Panc1 (cell line): ENCODE results near the gene CFAP299.

Experiments
- CTCF ChIP-seq: fragments of 450-650 bp; IDR thresholded peaks from 2 replicates; pipeline ENCODE4 v1.5.1; 2017; ENCODE audit warnings: mild to moderate bottlenecking
- POLR2AphosphoS5 ChIP-seq: IDR thresholded peaks from 2 replicates; pipeline ENCODE4 v1.6.1; 2012; ENCODE audit warnings: mild to moderate bottlenecking, low read depth, low read length, moderate library complexity
- SIN3A ChIP-seq: IDR thresholded peaks from 2 replicates; pipeline ENCODE4 v1.6.1; 2012; ENCODE audit warnings: low read depth, mild to moderate bottlenecking, low read length, moderate library complexity, borderline replicate concordance; ENCODE audit not compliant: insufficient read depth
- TCF7L2 ChIP-seq: IDR thresholded peaks from 2 replicates; pipeline ENCODE4 v1.6.1; 2011; ENCODE audit warnings: mild to moderate bottlenecking, low read depth, low read length, inconsistent platforms
- TF ChIP-seq, protein P1 (sequence below), 2 experiments: IDR thresholded peaks; 2 replicates each; pipeline ENCODE4 v1.6.1; 2011 to 2012; ENCODE audit warnings: low read depth in 2 of 2, control low read depth in 1 of 2, low read length in 1 of 2, mild to moderate bottlenecking in 1 of 2, moderate library complexity in 1 of 2; ENCODE audit not compliant: insufficient read depth in 1 of 2

- TF ChIP-seq CTCF (no peak), POLR2AphosphoS5 (no peak), SIN3A (no peak), TCF7L2 (no peak)
- TF ChIP-seq, protein P1, sequence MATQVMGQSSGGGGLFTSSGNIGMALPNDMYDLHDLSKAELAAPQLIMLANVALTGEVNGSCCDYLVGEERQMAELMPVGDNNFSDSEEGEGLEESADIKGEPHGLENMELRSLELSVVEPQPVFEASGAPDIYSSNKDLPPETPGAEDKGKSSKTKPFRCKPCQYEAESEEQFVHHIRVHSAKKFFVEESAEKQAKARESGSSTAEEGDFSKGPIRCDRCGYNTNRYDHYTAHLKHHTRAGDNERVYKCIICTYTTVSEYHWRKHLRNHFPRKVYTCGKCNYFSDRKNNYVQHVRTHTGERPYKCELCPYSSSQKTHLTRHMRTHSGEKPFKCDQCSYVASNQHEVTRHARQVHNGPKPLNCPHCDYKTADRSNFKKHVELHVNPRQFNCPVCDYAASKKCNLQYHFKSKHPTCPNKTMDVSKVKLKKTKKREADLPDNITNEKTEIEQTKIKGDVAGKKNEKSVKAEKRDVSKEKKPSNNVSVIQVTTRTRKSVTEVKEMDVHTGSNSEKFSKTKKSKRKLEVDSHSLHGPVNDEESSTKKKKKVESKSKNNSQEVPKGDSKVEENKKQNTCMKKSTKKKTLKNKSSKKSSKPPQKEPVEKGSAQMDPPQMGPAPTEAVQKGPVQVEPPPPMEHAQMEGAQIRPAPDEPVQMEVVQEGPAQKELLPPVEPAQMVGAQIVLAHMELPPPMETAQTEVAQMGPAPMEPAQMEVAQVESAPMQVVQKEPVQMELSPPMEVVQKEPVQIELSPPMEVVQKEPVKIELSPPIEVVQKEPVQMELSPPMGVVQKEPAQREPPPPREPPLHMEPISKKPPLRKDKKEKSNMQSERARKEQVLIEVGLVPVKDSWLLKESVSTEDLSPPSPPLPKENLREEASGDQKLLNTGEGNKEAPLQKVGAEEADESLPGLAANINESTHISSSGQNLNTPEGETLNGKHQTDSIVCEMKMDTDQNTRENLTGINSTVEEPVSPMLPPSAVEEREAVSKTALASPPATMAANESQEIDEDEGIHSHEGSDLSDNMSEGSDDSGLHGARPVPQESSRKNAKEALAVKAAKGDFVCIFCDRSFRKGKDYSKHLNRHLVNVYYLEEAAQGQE (IDR thresholded peaks at IDR 0.05; ENCODE audit: insufficient read depth in 1 of 2, low read depth in 2 of 2, low read length in 1 of 2) = no peak
Measured at GRCh38 chr4:80484712-80485111, 149.2 kb downstream of the CFAP299 start.
